HL-60 (cell line): ENCODE measurements around the gene SLC18A2.

ENCODE experiments used
- CTCF ChIP-seq: IDR thresholded peaks from one replicate; pipeline ENCODE4 v1.5.1; 2011; ENCODE audit warnings: low read length, control low read depth, inconsistent platforms; ENCODE audit not compliant: insufficient read depth
- GABPA ChIP-seq: IDR thresholded peaks from 2 replicates; pipeline ENCODE4 v1.6.1; 2012; ENCODE audit warnings: low read depth
- POLR2AphosphoS5 ChIP-seq: IDR thresholded peaks from 2 replicates; pipeline ENCODE4 v1.6.1; 2012; ENCODE audit warnings: low read depth
- TF ChIP-seq, protein P1 (sequence below): IDR thresholded peaks from 2 replicates; pipeline ENCODE4 v1.6.1; 2012; ENCODE audit warnings: low read depth; ENCODE audit not compliant: insufficient replicate concordance

- TF ChIP-seq, protein P1, sequence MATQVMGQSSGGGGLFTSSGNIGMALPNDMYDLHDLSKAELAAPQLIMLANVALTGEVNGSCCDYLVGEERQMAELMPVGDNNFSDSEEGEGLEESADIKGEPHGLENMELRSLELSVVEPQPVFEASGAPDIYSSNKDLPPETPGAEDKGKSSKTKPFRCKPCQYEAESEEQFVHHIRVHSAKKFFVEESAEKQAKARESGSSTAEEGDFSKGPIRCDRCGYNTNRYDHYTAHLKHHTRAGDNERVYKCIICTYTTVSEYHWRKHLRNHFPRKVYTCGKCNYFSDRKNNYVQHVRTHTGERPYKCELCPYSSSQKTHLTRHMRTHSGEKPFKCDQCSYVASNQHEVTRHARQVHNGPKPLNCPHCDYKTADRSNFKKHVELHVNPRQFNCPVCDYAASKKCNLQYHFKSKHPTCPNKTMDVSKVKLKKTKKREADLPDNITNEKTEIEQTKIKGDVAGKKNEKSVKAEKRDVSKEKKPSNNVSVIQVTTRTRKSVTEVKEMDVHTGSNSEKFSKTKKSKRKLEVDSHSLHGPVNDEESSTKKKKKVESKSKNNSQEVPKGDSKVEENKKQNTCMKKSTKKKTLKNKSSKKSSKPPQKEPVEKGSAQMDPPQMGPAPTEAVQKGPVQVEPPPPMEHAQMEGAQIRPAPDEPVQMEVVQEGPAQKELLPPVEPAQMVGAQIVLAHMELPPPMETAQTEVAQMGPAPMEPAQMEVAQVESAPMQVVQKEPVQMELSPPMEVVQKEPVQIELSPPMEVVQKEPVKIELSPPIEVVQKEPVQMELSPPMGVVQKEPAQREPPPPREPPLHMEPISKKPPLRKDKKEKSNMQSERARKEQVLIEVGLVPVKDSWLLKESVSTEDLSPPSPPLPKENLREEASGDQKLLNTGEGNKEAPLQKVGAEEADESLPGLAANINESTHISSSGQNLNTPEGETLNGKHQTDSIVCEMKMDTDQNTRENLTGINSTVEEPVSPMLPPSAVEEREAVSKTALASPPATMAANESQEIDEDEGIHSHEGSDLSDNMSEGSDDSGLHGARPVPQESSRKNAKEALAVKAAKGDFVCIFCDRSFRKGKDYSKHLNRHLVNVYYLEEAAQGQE: no peak
- TF ChIP-seq CTCF: no peak
- no peak for TF ChIP-seq POLR2AphosphoS5
- TF ChIP-seq GABPA: no peak
These were observed 22.0 kb downstream of the SLC18A2 start for GRCh38 chr10:117262903-117263293.
